ENCODE results near the gene GARIN5A.
"Not testable (repeated sequence)": the region's sequence is repeated elsewhere in the genome, so short reads cannot be mapped to it uniquely, and the experiment has no call there.

Gene GARIN5A

GRCh38 chr19:50461066-50461875 lies 15.4 kb downstream of the GARIN5A start:
- DNase-seq: peak; percentile 76 to 79

GRCh38 chr19:50460161-50460765 lies 16.4 kb downstream of the GARIN5A start:
- no peak for DNase-seq

DNA sequence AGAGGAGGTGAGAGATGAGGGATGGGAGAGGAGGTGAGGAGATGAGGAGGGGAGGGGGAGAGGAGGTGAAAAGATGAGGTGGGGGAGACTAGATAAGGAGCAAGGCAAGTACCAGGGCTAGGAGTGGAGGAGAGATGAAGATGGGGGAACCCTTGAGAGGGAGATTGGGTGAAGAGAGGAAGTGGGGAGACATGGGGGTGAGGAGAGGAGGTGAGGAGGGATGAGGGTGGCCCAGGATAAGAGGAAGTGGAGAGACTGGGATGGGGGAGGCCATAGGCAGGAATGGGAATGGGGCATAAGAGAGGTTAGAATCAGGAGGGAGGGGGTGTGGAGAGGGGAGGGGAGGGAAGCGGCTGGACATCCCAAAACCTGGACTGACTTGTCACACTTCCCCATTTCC lies 17.0 kb downstream of the GARIN5A start:
- DNase-seq: no peak

DNA sequence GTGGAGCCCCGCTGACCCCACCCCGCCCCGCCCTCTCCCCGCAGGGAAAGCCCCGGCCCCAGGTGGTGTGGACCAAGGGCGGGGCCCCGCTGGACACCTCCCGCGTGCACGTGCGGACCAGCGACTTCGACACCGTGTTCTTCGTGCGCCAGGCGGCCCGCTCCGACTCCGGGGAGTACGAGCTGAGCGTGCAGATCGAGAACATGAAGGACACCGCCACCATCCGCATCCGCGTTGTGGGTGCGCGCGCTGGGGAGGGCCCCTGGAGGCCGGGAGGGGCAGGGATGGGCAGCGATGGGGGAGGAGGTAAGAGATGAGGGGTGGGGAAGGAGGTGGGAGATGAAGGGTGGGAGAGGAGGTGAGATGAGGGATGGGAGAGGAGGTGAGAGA lies 17.6 kb downstream of the GARIN5A start:
- DNase-seq: no peak

GRCh38 chr19:50458396-50459066 lies 18.1 kb downstream of the GARIN5A start:
- no peak for DNase-seq

GRCh38 chr19:50457300-50457699 lies 19.3 kb downstream of the GARIN5A start:
- no peak for DNase-seq

- no peak for DNase-seq
These were observed 20.7 kb downstream of the GARIN5A start for GRCh38 chr19:50455992-50456391.

DNA sequence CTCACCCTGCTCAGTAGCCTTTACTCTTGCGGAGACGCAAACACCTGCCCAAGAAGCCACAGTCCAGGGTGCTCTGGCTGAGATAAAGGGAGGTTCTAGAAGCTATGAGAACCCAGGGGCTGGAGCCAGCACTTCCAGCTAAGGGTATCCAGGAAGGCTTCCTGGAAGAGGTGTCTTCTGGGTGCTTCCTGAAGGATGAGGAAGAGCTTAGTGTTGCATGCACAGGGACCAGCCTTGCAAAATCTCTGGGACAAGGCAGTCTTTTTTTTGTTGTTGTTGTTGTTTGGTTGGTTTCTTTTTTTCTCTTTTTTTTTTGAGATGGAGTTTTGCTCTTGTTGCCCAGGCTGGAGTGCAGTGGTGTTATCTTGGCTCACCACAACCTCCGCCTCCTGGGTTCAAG lies 23.4 kb downstream of the GARIN5A start:
- no peak for DNase-seq

GRCh38 chr19:50451223-50451534 lies 25.5 kb downstream of the GARIN5A start:
- DNase-seq: no peak

DNA sequence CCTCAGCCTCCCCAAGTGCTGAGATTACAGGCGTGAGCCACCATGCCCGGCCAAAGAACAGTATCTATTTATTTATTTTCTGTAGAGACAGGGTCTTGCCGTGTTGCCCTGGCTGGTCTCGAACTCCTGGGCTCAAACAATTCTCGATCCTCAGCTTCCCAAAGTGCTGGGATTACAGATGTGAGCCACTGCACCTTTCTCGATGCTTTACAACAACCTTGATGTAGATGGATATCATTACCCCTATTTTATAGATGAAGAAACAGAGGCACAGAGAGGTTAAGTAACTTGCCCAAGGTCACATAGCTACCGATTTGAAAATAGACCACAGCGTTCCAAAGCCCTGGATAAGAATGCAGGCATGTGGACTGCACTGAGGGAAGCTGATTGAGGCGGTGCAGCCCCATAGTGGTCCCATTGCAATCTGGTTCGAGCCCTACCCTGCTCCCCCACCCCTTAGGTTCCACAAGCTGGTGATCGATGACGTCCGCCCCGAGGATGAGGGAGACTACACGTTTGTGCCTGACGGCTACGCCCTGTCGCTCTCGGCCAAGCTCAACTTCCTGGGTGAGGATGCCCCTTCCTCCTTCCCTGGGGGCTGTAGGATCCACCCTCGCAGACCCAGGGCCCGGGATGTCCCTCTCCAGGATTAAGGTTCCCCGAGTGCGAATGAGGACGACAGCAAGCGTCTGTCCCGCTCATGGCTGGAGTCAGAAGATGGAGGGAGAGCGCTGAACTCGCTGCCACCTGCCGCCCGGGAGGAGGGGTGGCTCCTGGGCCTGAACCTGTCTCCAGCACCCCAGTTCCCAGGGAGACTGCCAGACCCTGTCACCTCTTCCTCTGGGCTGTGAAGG lies 26.1 kb downstream of the GARIN5A start:
- DNase-seq: no peak

DNA sequence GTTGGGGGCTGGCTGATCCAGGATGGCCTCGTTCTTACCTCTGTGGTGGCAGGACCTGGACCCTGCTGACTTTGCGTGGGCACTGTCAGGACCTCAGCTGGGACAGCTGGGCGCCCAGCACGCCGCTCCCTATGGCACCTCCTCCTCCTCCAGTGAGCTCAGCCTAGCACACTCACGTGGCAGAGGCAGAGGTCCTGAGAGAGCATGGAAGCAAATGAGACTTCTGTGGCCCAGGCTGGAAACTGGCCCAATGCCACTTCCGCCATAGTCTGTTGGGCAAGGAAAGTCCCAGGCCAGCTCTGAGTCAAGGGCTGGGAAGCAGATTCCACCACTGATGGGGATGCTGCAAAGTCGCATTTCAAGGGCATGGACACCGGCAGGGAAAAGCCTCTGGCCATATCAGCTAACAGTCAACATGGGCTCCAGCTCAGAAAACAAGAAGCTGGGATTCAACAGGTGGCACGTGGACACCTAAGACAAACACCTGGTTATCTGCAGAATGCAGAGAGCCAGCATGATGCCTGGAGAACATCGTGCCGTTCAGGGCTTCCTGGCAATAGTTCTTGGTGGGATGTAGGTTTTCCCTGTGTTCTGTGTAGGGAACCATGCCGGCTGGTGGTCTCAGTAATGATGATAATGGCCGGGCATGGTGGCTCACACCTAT lies 27.3 kb downstream of the GARIN5A start:
- no peak for DNase-seq

GRCh38 chr19:50447750-50448149 lies 28.9 kb downstream of the GARIN5A start:
- DNase-seq: no peak

DNA sequence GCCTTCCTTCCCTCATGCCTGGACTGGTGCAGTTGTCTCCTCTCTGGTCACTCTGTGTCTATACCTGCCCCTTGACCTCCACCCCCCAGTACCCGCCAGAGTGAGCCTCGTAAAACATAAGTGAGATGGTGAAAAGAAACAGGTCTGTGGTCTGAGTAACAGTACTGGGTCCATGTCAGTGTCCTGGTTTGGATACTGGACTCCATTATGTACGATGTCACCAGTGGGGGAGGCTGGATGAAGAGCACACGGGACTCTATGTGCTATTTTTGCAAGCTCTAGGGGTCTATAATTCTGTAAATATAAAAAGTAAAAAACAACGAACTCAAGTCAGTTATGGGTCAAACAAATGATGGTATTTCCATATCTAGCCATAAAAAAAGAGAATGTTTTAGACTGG lies 29.6 kb downstream of the GARIN5A start:
- no peak for DNase-seq

- no peak for DNase-seq
These were observed 32.6 kb downstream of the GARIN5A start for GRCh38 chr19:50444059-50444458.

- not testable (repeated sequence) for DNase-seq
These were observed 37.5 kb downstream of the GARIN5A start for GRCh38 chr19:50439130-50439529.

- no peak for DNase-seq
These were observed 38.7 kb downstream of the GARIN5A start for GRCh38 chr19:50437862-50438449.

DNA sequence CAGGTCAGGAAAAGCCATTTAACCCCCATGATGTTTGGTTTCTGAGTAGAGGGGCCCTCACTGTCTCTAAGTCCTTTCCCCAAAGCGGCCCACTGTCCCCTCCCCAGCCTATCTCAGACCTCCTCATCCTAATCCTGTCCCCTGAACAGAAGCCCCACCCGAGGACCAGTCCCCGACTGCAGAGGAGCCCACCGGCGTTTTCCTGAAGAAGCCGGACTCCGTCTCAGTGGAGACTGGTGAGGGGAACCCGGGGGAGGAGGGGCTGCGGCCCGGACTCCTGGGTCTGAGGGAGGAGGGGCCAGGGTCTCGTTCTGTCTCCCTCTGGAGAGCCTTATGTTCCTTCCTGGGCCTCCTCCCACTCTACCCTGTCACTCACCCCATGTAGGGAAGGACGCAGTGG lies 41.0 kb downstream of the GARIN5A start:
- no peak for DNase-seq

- no peak for DNase-seq
These were observed 41.4 kb downstream of the GARIN5A start for GRCh38 chr19:50435221-50435620.

- DNase-seq: no peak
These were observed 42.1 kb downstream of the GARIN5A start for GRCh38 chr19:50434525-50434924.

GRCh38 chr19:50433201-50434180 lies 43.2 kb downstream of the GARIN5A start:
- no peak for DNase-seq
